ENCODE measurements around the gene AIFM1. TPM values are rescaled to one million over a fixed set of nuclear protein-coding genes. Genes with fewer than 3 reads are reported as not detected.

The AIFM1 gene
- total RNA-seq, 1 donor from 2014 or later, result 30.8 TPM

DNA sequence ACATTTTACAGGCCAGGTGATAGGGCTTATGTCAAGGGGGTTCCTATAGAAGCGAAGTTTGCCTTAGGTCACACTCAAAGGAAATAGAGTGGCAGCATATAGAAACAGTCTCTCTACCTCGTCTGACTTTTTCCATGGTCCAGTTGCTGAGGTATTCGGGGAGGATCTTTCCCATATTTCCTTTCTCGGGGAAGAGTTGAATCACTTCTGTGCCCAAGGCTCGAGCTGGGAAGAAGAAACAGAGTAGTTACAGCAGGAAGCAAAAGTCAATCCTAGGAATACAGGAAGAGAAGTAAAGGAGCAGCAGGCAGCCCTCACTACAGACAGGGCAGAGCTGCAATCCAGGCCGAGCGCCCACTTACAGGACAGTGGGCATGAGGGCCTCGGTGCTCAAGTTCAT, 28.7 kb downstream of the AIFM1 start:
- TF ChIP-seq, protein P1, sequence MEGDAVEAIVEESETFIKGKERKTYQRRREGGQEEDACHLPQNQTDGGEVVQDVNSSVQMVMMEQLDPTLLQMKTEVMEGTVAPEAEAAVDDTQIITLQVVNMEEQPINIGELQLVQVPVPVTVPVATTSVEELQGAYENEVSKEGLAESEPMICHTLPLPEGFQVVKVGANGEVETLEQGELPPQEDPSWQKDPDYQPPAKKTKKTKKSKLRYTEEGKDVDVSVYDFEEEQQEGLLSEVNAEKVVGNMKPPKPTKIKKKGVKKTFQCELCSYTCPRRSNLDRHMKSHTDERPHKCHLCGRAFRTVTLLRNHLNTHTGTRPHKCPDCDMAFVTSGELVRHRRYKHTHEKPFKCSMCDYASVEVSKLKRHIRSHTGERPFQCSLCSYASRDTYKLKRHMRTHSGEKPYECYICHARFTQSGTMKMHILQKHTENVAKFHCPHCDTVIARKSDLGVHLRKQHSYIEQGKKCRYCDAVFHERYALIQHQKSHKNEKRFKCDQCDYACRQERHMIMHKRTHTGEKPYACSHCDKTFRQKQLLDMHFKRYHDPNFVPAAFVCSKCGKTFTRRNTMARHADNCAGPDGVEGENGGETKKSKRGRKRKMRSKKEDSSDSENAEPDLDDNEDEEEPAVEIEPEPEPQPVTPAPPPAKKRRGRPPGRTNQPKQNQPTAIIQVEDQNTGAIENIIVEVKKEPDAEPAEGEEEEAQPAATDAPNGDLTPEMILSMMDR (IDR thresholded peaks at IDR 0.05), result no peak
- ChIA-PET POLR2A (no interaction called here), CTCF (no interaction called here)
- Mint-ChIP-seq H3K9me3 (no peaks in the 10 kb centered on the region), H3K36me3 (ENCODE audit: low read depth) (peaks cover 57% of the 10 kb centered on the region), H3K4me3 (no peak overlapping the region), H3K27ac (no peak overlapping the region), H3K4me1 (no peaks in the 10 kb centered on the region), H3K27me3 (no peaks in the 10 kb centered on the region)
- ATAC-seq (ENCODE audit: low read depth), result no peak
- intact Hi-C loops (cut with micrococcal nuclease), result no loop called here
- DNase-seq, result no peak

DNA sequence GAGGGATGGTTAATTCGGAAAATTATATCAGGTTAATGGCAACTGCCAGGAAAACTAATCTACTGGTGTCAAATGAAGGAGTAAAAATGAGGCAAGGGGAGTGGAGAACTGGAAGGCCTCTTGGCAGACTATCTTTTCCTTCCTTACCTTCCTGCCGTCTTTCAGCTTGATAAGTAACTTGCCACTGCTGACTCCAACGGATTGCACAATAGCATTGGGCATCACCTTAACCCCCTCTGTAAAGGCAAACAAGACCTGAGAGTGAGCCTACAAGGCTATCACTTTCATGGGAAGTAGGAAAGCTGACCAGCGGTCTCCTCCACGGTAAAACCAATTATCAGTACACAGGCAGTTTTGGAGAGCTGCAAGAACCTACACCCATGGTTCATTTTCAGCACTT, 29.1 kb downstream of the AIFM1 start:
- intact Hi-C loops (cut with micrococcal nuclease), result no loop called here
- TF ChIP-seq, protein P1 (IDR thresholded peaks at IDR 0.05), result no peak
- H3K9me3 Mint-ChIP-seq, result no peaks in the 10 kb centered on the region
- H3K27ac Mint-ChIP-seq, result no peak overlapping the region
- ATAC-seq (ENCODE audit: low read depth) (no peak), DNase-seq (no peak)
- CTCF ChIA-PET, result no interaction called here
- H3K4me1 Mint-ChIP-seq, result no peaks in the 10 kb centered on the region
- no peaks in the 10 kb centered on the region for H3K27me3 Mint-ChIP-seq
- H3K4me3 Mint-ChIP-seq, result no peak overlapping the region
- peaks cover 53% of the 10 kb centered on the region for H3K36me3 Mint-ChIP-seq (ENCODE audit: low read depth)
- POLR2A ChIA-PET, result no interaction called here

DNA sequence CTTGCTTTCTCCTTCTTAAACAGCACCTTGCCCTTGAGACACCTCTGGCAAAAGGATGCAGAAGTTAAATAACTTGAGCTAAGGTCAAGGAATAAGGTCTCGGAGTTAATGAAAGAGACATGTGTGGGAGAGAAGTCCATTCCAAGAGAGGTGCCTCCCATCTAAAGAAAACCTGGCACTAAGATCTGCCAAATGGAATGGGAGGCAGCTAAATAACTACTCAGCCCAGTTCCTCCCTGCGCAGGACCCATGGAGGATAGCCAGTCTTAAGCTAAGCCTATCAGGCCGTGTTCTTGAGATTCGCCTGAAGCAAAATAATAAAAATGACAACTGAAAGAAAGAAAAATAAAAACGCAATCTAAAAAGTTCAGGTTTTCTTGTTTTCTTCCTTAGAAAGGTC, 34.7 kb downstream of the AIFM1 start:
- TF ChIP-seq, protein P1 (IDR thresholded peaks at IDR 0.05), result no peak
- DNase-seq (no peak), ATAC-seq (ENCODE audit: low read depth) (no peak)
- Mint-ChIP-seq H3K27me3 (no peaks in the 10 kb centered on the region), H3K36me3 (ENCODE audit: low read depth) (peaks cover 45% of the 10 kb centered on the region), H3K27ac (no peak overlapping the region), H3K4me1 (no peaks in the 10 kb centered on the region), H3K4me3 (no peak overlapping the region), H3K9me3 (no peaks in the 10 kb centered on the region)
- CTCF ChIA-PET, result interaction anchor here (0.8 to 1.5 kb wide), 2 partner anchors 52 to 70 kb away, joined by 3 to 4 read pairs; no protein-coding TSS in a partner anchor
- intact Hi-C loops (cut with micrococcal nuclease), result no loop called here
- POLR2A ChIA-PET, result no interaction called here

DNA sequence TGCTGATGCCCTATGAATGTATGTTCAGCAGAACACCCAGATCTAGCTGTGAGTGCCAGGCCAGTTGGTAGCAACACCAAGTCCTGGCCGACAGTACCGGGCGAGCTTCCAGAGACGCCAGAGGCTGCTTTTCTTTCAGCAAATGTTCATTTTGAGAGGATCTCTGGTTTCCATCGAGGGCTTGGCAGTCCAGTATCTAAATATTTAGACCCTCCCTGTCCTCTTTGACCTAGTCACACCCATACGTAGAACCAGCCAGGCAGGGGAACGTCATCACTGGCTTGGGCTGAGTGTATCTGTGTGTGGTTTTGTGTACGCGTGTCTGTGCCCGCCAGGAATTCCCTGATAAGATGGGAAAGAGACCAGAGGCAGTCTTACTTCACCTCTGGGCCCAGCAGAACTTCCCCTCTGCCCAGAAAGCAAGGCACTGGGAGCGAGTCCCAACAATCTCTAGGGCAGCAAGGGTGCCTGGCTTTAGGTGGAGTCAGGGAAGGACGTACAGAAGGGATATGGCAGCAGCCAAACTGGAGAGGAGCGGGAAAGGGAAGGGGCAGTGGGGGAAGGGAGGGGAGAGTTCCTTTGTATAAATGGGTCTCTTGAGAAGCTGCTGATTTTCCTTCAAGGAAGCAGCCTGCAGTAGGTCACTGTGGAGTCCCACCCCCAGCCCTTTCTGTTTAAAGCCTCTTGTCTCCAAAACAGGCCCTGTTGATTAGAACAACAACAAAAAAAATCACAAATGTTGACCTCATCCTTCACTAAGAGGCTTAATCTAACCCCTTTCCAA, 40.4 kb downstream of the AIFM1 start:
- Mint-ChIP-seq H3K27ac (no peak overlapping the region), H3K36me3 (ENCODE audit: low read depth) (peaks cover 25% of the 10 kb centered on the region), H3K9me3 (no peaks in the 10 kb centered on the region), H3K27me3 (no peaks in the 10 kb centered on the region), H3K4me1 (peaks cover under 1% of the 10 kb centered on the region), H3K4me3 (no peak overlapping the region)
- ChIA-PET CTCF (no interaction called here), POLR2A (no interaction called here)
- no peak for DNase-seq
- intact Hi-C loops (cut with micrococcal nuclease), result no loop called here
- TF ChIP-seq, protein P1 (IDR thresholded peaks at IDR 0.05), result no peak
- no peak for ATAC-seq (ENCODE audit: low read depth)

DNA sequence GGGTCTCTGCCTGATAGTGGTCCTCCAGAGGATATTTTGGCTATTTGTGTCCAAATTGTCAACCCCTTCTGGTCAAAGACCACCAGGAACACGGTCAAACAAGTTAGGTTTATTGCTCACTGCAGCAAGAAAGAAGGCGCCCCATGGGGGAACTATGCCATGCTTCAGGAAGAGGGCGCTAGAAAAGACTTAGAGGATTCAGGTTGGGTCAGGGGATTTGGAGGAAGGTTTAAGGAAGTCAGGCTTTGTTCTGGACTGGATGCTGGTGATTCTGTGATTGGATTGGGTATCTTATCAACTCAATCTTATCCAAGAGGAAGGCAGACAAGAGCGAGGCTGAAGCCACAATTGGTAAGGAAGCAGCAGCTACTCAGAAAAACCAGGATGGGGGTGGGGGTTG, 41.1 kb downstream of the AIFM1 start:
- TF ChIP-seq, protein P1 (IDR thresholded peaks at IDR 0.05), result no peak
- Mint-ChIP-seq H3K4me3 (no peak overlapping the region), H3K36me3 (ENCODE audit: low read depth) (peaks cover 20% of the 10 kb centered on the region), H3K27ac (no peak overlapping the region), H3K4me1 (peaks cover 7% of the 10 kb centered on the region), H3K9me3 (no peaks in the 10 kb centered on the region), H3K27me3 (no peaks in the 10 kb centered on the region)
- POLR2A ChIA-PET, result no interaction called here
- no peak for DNase-seq
- intact Hi-C loops (cut with micrococcal nuclease), result no loop called here
- no peak for ATAC-seq (ENCODE audit: low read depth)
- CTCF ChIA-PET, result no interaction called here
